RPMI7951 (cell line): ENCODE measurements around the gene UGT1A8. TPM values are rescaled to one million over a fixed set of nuclear protein-coding genes. Genes with fewer than 3 reads are reported as not detected.

Experiments
- DNase-seq: peaks from one replicate; pipeline ENCODE4 v3.0.0-alpha.2; 2012; ENCODE audit warnings: low read depth
- total RNA-seq: library from RNA; depleted of rRNA; stranded (reverse); fragments of >200 nt; shearing (Covaris generic); gene quantifications from 2 replicates; pipeline ENCODE4 v1.2.3, GENCODE V29; 2014; rRNA removed

UGT1A8 gene
- total RNA-seq, 1 experiment from 2014 or later, result not detected

DNA sequence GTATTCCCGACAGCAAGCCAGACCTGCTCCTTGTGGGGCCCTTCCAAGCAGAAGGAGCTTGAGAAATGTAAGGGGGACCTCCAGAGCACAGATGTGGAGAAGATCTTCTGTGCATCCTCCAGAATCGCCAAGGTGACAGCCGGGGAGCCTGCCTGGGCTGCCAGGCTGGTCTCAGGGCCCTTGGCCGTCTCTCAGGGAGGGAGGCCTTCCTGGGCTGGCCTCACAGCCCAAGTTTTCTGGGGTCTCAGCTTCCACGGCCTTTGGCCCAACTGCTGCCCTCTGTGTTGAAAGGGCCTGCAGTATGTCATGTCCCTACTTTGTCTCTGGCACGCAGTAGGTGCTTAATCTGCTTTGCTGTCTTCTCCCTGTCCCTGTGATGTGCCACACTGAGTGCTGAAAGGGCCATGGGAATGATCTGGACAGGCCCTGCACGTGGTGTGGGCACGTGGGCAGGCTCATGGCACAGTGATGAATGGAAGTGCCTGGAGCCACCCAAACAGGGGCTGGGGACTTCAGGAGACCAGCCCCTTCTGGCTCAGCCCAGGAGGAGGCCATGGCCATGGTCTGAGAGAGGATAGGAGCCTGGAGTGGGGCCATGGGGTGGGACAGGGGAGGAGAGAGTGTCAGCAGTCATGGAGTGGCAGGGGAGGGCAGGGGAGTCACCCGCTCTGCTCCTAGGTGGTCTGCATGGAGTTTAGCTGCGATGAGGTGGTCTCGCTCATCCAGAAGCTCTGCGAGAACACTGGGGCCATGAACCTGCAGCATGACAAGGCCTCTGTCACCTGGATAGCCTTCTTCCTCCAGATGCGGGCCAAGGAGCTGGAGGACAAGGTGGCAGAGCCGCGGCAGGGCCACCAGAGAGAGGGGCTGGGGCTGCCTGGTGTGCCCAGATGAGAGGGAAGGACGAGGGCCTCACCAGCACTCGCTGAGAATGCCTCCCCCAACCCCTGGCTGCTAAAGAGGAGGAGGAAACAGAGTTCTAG lies 201.5 kb downstream of the UGT1A8 start:
- no peak for DNase-seq

DNA sequence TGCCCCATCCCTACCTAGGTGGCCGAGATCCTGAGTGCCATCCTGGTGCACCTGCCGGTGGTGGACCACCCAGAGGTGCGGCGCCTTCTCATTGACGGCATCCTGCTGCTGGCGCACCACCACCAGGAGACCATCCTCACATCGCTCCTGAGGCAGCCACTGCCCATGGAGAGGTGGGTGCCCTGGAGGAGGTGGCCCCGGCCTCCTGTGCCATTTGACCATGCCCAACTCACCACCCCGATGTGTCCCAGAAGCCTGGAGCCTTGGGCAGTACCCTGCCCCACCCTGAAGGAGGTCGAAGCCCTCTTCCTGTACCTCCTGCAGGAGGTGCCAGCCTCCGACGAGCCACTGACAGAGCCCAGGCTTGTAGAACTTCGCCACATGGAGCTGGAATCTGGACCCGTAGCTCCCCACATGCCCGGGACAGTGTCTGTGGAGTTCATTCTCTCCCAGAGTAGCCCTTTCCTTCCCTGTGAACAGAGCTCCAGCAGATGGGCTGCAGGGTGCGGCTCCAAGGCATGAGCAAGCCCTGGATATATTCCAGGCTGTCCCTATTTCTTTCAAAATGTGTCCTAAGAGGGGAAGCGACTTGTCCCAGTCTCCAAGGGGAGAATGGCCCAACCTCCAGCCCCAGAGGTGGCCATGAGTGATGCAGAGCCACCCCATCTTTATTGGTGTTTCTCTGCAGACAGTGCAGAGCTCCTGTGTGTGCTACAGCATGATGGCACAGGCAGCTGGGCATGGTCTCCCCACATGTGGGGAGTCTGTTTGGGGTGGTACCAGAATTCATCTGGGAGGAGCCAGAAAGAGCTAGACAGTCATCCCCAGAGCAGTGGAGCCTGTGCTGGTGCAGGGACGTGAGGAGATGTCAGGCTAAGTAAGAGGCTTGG lies 202.7 kb downstream of the UGT1A8 start:
- DNase-seq, result no peak

GRCh38 chr2:233820774-233821105 lies 203.3 kb downstream of the UGT1A8 start:
- DNase-seq, result no peak

DNA sequence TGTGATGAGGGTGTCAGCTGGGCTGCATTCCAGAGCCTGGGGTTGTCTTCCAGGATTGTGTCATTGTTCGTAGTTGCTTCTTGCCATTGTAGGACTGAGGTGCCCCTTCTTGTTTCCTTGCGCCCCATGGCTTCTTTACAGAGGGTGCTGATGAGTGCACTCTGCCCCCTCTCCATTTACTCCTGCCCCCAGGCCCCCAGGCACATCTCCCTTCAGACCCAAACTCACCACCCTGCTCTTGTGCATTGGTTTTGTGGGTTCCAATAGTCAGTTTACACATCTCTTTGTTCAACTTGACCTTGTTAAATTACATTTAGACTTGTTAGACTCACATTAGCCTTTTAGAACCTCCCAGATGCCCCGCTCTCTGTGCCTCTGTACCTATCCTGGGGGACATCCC lies 203.8 kb downstream of the UGT1A8 start:
- DNase-seq, result no peak

DNA sequence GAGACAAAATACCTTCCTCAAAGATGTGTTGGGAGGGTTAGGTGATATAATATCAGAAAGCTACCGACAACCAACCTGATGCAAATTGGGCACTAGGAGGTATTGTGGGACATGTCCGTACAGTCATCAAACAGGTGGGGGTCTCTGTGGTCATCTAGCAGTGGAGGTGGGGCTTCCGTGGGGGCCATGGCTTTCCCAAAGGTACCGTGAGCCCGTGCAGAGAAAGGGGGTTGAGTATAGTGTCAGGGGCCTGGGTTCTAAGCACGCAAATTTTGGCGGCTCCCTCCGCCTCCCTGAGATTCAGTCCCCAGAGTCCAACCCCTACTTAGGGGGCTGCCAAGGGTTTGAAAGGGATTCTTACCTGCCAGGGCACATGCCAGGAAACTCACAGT lies 204.3 kb downstream of the UGT1A8 start:
- no peak for DNase-seq

GRCh38 chr2:233822101-233822771 lies 204.8 kb downstream of the UGT1A8 start:
- DNase-seq, result no peak

Other genes with a start within 250 kb of the UGT1A8 start
- 26.0 and 30.8 TPM in 2 replicates for gene USP40, start 50.9 kb upstream of the UGT1A8 start, total RNA-seq
- 0.29 TPM in 1 of 2 replicates, not detected in the other for gene UGT1A10, start 18.8 kb downstream of the UGT1A8 start, total RNA-seq
- not detected in 2 replicates for gene UGT1A9, start 54.3 kb downstream of the UGT1A8 start, total RNA-seq
- not detected in 2 replicates for gene UGT1A7, start 64.3 kb downstream of the UGT1A8 start, total RNA-seq
- gene UGT1A6, start 75.3 kb downstream of the UGT1A8 start, total RNA-seq, result not detected in 2 replicates
- not detected in 2 replicates for gene UGT1A5, start 95.3 kb downstream of the UGT1A8 start, total RNA-seq
- 0.12 TPM in 1 of 2 replicates, not detected in the other for gene UGT1A4, start 101.1 kb downstream of the UGT1A8 start, total RNA-seq
- gene UGT1A3, start 111.4 kb downstream of the UGT1A8 start, total RNA-seq, result not detected in 2 replicates
- gene UGT1A1, start 142.6 kb downstream of the UGT1A8 start, total RNA-seq, result not detected in 2 replicates
- 0.10 TPM in 1 of 2 replicates, not detected in the other for gene MROH2A, start 160.7 kb downstream of the UGT1A8 start, total RNA-seq
- gene HJURP, start 236.9 kb downstream of the UGT1A8 start, total RNA-seq, result 115 TPM in 2 replicates